Measurements from ENCODE around the gene GABRA4. TPM values are rescaled to one million over a fixed set of nuclear protein-coding genes. Genes with fewer than 3 reads are reported as not detected.

The GABRA4 gene
- total and polyA plus RNA-seq, 5 donors from 2014 or later: not detected

DNA sequence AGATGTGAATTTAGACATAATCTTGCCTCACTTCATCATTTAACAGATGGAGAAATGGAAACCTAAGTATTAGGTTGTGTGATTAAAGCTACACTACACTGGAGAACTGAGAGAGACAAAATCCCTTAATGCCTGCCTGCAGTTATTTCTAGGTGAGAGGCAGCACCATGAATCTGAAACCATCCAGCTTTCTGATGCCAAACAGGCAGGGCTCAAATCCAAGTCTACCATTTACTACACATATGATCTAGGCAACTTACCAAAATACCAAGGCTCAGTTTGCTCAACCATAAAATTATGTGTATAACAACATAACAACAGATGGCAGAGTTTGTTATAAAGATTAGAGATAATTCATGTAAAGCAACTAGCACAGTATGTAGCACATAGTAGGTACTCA lies 38.7 kb downstream of the GABRA4 start:
- no peaks in the 10 kb centered on the region for H3K9me3 ChIP-seq (ENCODE audit: control insufficient read depth in 2 of 2, low read length in 2 of 2)
- ATAC-seq (ENCODE audit: low read depth in 2 of 2) (no peak), DNase-seq (no peak)
- Mint-ChIP-seq H3K27ac (no peak overlapping the region), H3K4me1 (no peaks in the 10 kb centered on the region), H3K9me3 (peaks cover 0 to 3% (median 0%) of the 10 kb centered on the region in 7 donors), H3K4me3 (no peak overlapping the region), H3K36me3 (no peaks in the 10 kb centered on the region), H3K27me3 (no peaks in the 10 kb centered on the region)
- no peaks in the 10 kb centered on the region for H3K4me1 ChIP-seq (ENCODE audit: control insufficient read depth, insufficient read depth, low read length, poor library complexity, severe bottlenecking)
- no peaks in the 10 kb centered on the region for H3K36me3 ChIP-seq (ENCODE audit: control insufficient read depth, insufficient read depth, low read length)
- H3K27me3 ChIP-seq (ENCODE audit: control insufficient read depth, insufficient read depth, low read length): no peaks in the 10 kb centered on the region
- H3K4me3 ChIP-seq (ENCODE audit: low read depth, low read length): no peak overlapping the region
- H3K27ac ChIP-seq (ENCODE audit: insufficient read depth, low read length, poor library complexity, severe bottlenecking): no peak overlapping the region

DNA sequence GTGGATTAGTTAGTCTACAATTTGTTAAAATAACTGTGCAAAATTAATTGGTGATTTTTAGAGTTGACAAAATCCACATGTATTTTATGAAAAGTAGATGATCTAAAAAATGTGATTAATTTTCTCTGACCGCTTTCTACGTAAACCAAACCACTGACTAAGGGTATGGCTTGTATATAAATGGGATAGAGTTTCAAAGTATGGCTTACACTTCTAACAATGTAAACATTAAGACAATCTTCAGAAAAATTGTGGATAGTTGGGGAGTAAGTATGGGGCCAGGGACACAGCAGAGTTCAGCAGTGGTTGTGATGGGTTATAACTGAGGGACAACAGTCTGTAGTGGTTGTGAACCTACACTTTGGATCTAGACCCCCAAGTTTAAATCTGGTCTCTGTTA lies 39.8 kb downstream of the GABRA4 start:
- Mint-ChIP-seq H3K4me3 (no peak overlapping the region), H3K36me3 (no peaks in the 10 kb centered on the region), H3K4me1 (no peaks in the 10 kb centered on the region), H3K27me3 (no peaks in the 10 kb centered on the region), H3K9me3 (peaks cover 0 to 3% (median 0%) of the 10 kb centered on the region in 7 donors), H3K27ac (no peak overlapping the region)
- no peaks in the 10 kb centered on the region for H3K9me3 ChIP-seq (ENCODE audit: control insufficient read depth in 2 of 2, low read length in 2 of 2)
- ATAC-seq (ENCODE audit: low read depth in 2 of 2) (no peak), DNase-seq (no peak)
- H3K4me3 ChIP-seq (ENCODE audit: low read depth, low read length): no peak overlapping the region
- H3K36me3 ChIP-seq (ENCODE audit: control insufficient read depth, insufficient read depth, low read length): no peaks in the 10 kb centered on the region
- H3K27ac ChIP-seq (ENCODE audit: insufficient read depth, low read length, poor library complexity, severe bottlenecking): no peak overlapping the region
- H3K4me1 ChIP-seq (ENCODE audit: control insufficient read depth, insufficient read depth, low read length, poor library complexity, severe bottlenecking): no peaks in the 10 kb centered on the region
- no peaks in the 10 kb centered on the region for H3K27me3 ChIP-seq (ENCODE audit: control insufficient read depth, insufficient read depth, low read length)

DNA sequence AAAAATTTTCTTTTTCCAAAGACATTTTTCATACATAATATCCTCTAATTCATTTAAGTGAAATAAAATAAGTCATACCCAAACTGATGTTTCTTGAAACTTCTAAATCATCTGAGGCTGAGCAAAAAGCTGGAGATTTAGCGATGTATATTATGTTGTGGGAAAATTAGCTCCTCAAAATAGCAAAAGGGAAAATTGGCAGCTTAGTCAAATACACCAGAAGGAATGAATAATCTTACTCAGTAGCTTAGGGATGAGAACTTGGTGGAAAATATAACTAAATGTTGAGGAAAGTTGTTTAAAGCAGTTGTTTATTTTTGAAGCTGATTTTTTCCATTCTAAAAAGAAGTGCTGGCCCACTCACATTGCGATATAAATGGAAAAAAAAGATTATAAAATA lies 40.9 kb downstream of the GABRA4 start:
- H3K4me3 ChIP-seq (ENCODE audit: low read depth, low read length): no peak overlapping the region
- H3K36me3 ChIP-seq (ENCODE audit: control insufficient read depth, insufficient read depth, low read length): no peaks in the 10 kb centered on the region
- no peak overlapping the region for H3K27ac ChIP-seq (ENCODE audit: insufficient read depth, low read length, poor library complexity, severe bottlenecking)
- DNase-seq (no peak), ATAC-seq (ENCODE audit: low read depth in 2 of 2) (no peak)
- Mint-ChIP-seq H3K4me3 (no peak overlapping the region), H3K9me3 (peaks cover 0 to 3% (median 0%) of the 10 kb centered on the region in 7 donors), H3K36me3 (no peaks in the 10 kb centered on the region), H3K27ac (no peak overlapping the region), H3K27me3 (no peaks in the 10 kb centered on the region), H3K4me1 (no peaks in the 10 kb centered on the region)
- H3K9me3 ChIP-seq (ENCODE audit: control insufficient read depth in 2 of 2, low read length in 2 of 2): no peaks in the 10 kb centered on the region
- H3K27me3 ChIP-seq (ENCODE audit: control insufficient read depth, insufficient read depth, low read length): no peaks in the 10 kb centered on the region
- H3K4me1 ChIP-seq (ENCODE audit: control insufficient read depth, insufficient read depth, low read length, poor library complexity, severe bottlenecking): no peaks in the 10 kb centered on the region

DNA sequence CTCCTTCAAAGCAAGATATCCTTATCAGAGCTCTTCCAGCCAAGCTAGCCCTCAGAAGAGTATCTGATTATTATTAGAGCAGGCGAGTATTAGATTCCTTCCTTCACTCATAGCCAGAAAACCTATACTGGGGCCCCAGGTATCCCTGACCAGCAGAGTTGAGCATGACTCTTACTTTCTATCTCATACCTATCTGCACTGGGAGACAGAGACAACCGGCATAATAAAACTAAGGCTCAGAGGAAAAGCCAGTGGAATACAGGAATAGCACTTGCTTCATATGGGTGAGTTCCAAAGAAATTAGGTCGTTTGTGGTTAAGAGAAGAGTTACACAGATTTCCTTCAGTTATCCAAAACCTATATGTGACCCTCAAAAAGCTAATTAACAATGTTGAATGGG lies 42.6 kb downstream of the GABRA4 start:
- Mint-ChIP-seq H3K27ac (no peak overlapping the region), H3K4me1 (no peaks in the 10 kb centered on the region), H3K9me3 (peaks cover 0 to 3% (median 0%) of the 10 kb centered on the region in 7 donors), H3K27me3 (no peaks in the 10 kb centered on the region), H3K36me3 (no peaks in the 10 kb centered on the region), H3K4me3 (no peak overlapping the region)
- Histone ChIP-seq H3K27ac (ENCODE audit: insufficient read depth, low read length, poor library complexity, severe bottlenecking) (no peak overlapping the region), H3K36me3 (ENCODE audit: control insufficient read depth, insufficient read depth, low read length) (no peaks in the 10 kb centered on the region), H3K4me1 (ENCODE audit: control insufficient read depth, insufficient read depth, low read length, poor library complexity, severe bottlenecking) (no peaks in the 10 kb centered on the region), H3K27me3 (ENCODE audit: control insufficient read depth, insufficient read depth, low read length) (peaks cover 1% of the 10 kb centered on the region), H3K9me3 (ENCODE audit: control insufficient read depth in 2 of 2, low read length in 2 of 2) (no peaks in the 10 kb centered on the region), H3K4me3 (ENCODE audit: low read depth, low read length) (no peak overlapping the region)
- ATAC-seq (ENCODE audit: low read depth in 2 of 2) (no peak), DNase-seq (no peak)

DNA sequence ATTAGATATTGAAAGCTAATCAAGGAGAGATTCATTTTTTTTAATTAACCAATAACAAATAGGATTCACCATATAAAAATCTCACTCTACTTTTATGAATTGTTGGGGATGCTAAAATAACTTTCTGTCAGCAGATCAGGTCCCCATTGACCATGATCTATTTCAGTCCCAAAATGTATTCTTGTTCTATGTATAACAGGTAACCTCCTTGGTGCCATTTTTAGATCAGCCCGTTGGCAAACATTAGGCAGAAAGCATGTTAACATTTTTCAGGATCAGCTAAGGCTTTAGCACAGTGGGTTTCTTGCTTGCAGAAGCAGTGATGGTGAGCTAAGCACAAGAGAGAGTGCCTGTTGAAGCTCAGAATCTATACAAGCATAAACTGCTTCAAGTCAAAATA lies 43.6 kb downstream of the GABRA4 start:
- Mint-ChIP-seq H3K27me3 (no peaks in the 10 kb centered on the region), H3K27ac (no peak overlapping the region), H3K4me3 (no peak overlapping the region), H3K4me1 (no peaks in the 10 kb centered on the region), H3K36me3 (no peaks in the 10 kb centered on the region), H3K9me3 (peaks cover 0 to 3% (median 0%) of the 10 kb centered on the region in 7 donors)
- Histone ChIP-seq H3K9me3 (ENCODE audit: control insufficient read depth in 2 of 2, low read length in 2 of 2) (no peaks in the 10 kb centered on the region), H3K27me3 (ENCODE audit: control insufficient read depth, insufficient read depth, low read length) (peaks cover 2% of the 10 kb centered on the region), H3K27ac (ENCODE audit: insufficient read depth, low read length, poor library complexity, severe bottlenecking) (no peak overlapping the region), H3K36me3 (ENCODE audit: control insufficient read depth, insufficient read depth, low read length) (no peaks in the 10 kb centered on the region), H3K4me3 (ENCODE audit: low read depth, low read length) (no peak overlapping the region), H3K4me1 (ENCODE audit: control insufficient read depth, insufficient read depth, low read length, poor library complexity, severe bottlenecking) (no peaks in the 10 kb centered on the region)
- ATAC-seq (ENCODE audit: low read depth in 2 of 2): no peak
- DNase-seq: no peak

DNA sequence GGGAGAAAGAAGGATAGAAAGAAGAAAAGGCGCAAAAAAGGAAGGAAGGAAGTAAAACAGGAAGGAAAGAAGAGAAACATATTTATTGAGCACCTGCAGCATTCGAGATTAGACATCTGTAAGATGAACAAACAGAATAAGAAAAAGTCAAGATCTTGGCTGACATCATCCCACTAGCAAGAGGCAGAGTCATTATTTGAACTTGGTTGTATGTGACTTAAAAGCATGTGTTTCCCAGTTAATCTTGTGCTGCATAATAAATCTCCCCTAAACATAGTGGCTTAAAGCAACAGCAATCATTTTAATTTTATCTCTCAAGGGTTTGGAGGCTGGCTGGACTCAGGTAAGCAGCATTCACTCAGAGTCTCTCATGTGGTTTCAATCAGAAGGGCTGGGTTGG lies 45.8 kb downstream of the GABRA4 start:
- no peaks in the 10 kb centered on the region for H3K27me3 Mint-ChIP-seq
- ATAC-seq (ENCODE audit: low read depth in 2 of 2): no peak
- Histone ChIP-seq H3K27ac (ENCODE audit: insufficient read depth, low read length, poor library complexity, severe bottlenecking) (no peak overlapping the region), H3K9me3 (ENCODE audit: control insufficient read depth in 2 of 2, low read length in 2 of 2) (no peaks in the 10 kb centered on the region), H3K4me1 (ENCODE audit: control insufficient read depth, insufficient read depth, low read length, poor library complexity, severe bottlenecking) (no peaks in the 10 kb centered on the region), H3K36me3 (ENCODE audit: control insufficient read depth, insufficient read depth, low read length) (no peaks in the 10 kb centered on the region), H3K27me3 (ENCODE audit: control insufficient read depth, insufficient read depth, low read length) (peaks cover 2% of the 10 kb centered on the region), H3K4me3 (ENCODE audit: low read depth, low read length) (no peak overlapping the region)
- no peak overlapping the region for H3K27ac Mint-ChIP-seq
- no peaks in the 10 kb centered on the region for H3K36me3 Mint-ChIP-seq
- H3K9me3 Mint-ChIP-seq: peaks cover 0 to 1% (median 0%) of the 10 kb centered on the region in 7 donors
- DNase-seq: no peak
- H3K4me1 Mint-ChIP-seq: peaks cover 0 to 6% (median 0%) of the 10 kb centered on the region in 4 donors
- no peak overlapping the region for H3K4me3 Mint-ChIP-seq

DNA sequence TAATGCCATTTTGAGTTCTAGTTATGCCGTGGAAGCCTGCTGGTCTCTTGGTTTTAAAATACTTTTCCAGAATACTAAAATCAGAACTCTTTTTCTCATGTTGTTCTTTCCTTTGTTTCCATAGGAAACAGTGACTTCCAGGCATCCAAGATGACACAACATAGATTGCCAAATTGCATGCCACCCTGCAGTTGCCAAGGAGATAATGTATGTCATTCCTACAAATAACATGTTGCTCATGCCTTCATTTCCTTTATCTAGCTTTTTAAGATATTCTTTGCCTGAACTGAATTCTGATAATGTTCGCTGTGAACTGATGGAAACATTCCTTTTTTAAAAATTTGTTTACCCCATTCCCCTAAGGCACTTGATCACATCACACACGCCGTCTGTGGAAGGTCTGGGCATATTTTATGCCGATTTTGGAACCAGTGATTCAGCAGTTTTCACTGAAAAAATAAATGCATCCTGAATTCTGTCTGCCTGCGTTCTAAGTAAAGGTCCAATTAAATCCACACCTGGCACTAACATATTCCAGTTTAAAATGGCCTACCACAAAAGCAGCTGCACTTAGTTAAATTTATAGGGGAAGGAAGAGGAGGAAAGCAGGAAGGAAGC lies 46.4 kb downstream of the GABRA4 start:
- Mint-ChIP-seq H3K27ac (no peak overlapping the region), H3K9me3 (peaks cover 0 to 1% (median 0%) of the 10 kb centered on the region in 7 donors)
- no peak for ATAC-seq (ENCODE audit: low read depth in 2 of 2)

DNA sequence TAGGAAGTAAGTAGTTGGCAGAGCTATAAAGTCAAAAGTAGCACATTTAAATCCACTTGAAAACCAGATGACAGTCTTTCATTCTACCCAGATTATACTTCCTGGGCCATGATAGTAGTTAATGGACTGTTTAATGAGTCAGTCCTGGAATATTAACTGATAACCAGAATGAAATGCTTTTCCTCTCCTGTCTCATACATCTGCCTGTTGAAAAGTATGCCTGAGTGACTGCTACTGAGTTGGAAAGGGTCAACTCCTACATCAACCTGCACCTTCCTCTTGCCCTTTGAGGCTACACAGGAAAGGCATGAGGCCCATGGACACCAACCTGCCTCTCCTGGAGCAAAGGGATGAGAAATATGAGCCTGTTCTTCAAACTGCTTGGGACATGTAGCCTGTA lies 48.3 kb downstream of the GABRA4 start:
- peaks cover 0 to 6% (median 0%) of the 10 kb centered on the region in 4 donors for H3K4me1 Mint-ChIP-seq
- ATAC-seq (ENCODE audit: low read depth in 2 of 2): no peak
- H3K36me3 Mint-ChIP-seq: no peaks in the 10 kb centered on the region
- no peak for DNase-seq
- H3K9me3 Mint-ChIP-seq: peaks cover 0 to 1% (median 0%) of the 10 kb centered on the region in 7 donors
- Histone ChIP-seq H3K4me3 (ENCODE audit: low read depth, low read length) (no peak overlapping the region), H3K9me3 (ENCODE audit: control insufficient read depth in 2 of 2, low read length in 2 of 2) (no peaks in the 10 kb centered on the region), H3K27ac (ENCODE audit: insufficient read depth, low read length, poor library complexity, severe bottlenecking) (no peak overlapping the region), H3K27me3 (ENCODE audit: control insufficient read depth, insufficient read depth, low read length) (peaks cover 2% of the 10 kb centered on the region), H3K36me3 (ENCODE audit: control insufficient read depth, insufficient read depth, low read length) (no peaks in the 10 kb centered on the region), H3K4me1 (ENCODE audit: control insufficient read depth, insufficient read depth, low read length, poor library complexity, severe bottlenecking) (no peaks in the 10 kb centered on the region)
- no peak overlapping the region for H3K27ac Mint-ChIP-seq
- peaks cover 4% of the 10 kb centered on the region for H3K27me3 Mint-ChIP-seq
- no peak overlapping the region for H3K4me3 Mint-ChIP-seq

More for the DNA sequence above, 46.4 kb downstream of the GABRA4 start:
- H3K4me1 ChIP-seq (ENCODE audit: control insufficient read depth, insufficient read depth, low read length, poor library complexity, severe bottlenecking): no peaks in the 10 kb centered on the region
- Mint-ChIP-seq H3K36me3 (no peaks in the 10 kb centered on the region), H3K27me3 (no peaks in the 10 kb centered on the region), H3K4me1 (peaks cover 0 to 6% (median 0%) of the 10 kb centered on the region in 4 donors), H3K4me3 (no peak overlapping the region)
- no peaks in the 10 kb centered on the region for H3K9me3 ChIP-seq (ENCODE audit: control insufficient read depth in 2 of 2, low read length in 2 of 2)
- H3K36me3 ChIP-seq (ENCODE audit: control insufficient read depth, insufficient read depth, low read length): no peaks in the 10 kb centered on the region
- peaks cover 2% of the 10 kb centered on the region for H3K27me3 ChIP-seq (ENCODE audit: control insufficient read depth, insufficient read depth, low read length)
- H3K4me3 ChIP-seq (ENCODE audit: low read depth, low read length): no peak overlapping the region
- no peak overlapping the region for H3K27ac ChIP-seq (ENCODE audit: insufficient read depth, low read length, poor library complexity, severe bottlenecking)
- DNase-seq: no peak
